ENCODE data around the gene CMSS1.

CMSS1 gene

DNA sequence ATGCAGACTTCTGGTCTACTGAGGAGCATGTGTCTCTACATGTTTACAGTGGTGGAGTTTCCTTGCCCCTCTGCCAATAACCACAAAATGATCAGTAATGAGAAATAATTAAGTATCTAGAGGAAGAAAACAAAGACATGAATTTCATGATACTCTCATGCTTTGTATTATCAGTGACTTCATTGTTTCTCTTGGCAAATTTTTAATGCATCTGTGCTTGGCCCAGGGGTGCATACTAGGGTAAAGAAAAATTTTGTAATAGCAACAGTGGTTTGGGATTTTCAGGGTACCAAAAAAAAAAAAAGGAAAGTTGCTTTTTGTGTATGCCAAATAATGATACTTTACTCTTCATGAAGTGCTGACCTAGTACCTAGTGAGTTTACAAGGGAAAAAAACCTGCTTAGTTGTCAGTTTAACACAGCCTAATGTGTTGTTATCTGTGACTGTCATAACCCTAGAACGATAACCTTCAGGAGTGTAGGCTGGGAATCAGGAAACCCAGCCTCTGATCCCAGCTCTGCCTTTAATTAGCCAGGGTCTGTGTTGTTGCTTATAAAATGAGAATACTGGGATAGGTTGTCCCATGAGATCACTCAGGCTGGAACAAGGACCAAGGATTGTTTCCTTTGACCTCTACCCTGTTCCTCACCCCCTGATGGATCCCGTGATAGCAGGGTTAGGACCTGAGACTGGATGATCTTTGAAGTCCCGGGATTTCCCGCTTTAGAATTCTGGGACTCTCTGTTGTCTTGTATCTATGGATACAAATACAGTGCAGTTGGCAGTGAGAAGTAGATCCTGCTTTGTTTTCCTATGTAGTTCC is 117.5 kb downstream of the CMSS1 start:
- DNase-seq (ENCODE audit: low spot score) = no peak

DNA sequence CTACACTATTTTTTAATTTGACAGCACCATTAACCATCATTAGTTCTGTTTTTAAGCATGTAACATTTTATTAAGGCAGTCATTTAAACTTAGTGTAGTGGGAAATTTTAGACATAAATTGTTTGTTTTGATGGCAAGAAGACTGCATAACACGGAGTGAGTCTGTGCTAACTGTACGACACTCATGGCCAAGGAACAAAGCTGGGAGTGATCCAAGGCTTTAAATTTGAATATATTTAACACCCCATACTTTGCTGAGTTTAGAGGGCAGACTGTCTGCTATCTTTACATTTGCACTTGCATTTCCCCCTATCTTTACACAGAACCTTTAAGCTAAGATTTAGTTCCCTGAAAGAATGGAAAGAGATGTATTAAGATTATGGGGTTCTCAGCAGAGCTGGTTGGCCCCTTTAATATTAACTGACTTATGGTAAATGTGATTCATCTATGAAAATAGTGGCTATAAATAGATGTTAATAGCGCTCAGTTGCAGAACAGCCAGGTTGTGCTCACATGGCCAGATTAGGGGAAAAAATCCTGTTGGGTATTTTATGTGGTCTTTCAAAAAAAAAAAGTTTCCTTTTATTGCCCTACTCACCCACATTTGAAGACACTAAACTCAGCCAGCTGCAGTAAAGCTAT is 120.7 kb downstream of the CMSS1 start:
- no peak for DNase-seq (ENCODE audit: low spot score)

DNA sequence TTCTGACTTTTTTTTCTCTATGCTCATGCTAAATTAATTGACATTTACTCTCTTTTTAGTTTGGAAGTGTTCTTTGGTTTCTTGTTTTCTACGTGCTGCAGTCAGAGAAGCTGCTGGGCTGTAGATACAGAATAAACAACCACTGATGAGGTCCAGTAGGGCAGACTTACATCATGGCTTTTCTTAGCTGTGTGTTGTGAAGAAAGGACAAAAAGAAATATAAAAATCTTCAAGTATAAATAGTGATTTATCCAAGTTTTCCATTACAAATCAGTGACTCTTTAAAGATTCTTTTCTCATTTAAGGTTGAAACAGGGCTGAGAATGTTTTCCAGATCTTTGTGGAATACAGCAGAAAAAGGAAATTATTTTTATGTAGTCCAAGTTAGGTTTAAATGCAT is 122.2 kb downstream of the CMSS1 start:
- no peak for DNase-seq (ENCODE audit: low spot score)

DNA sequence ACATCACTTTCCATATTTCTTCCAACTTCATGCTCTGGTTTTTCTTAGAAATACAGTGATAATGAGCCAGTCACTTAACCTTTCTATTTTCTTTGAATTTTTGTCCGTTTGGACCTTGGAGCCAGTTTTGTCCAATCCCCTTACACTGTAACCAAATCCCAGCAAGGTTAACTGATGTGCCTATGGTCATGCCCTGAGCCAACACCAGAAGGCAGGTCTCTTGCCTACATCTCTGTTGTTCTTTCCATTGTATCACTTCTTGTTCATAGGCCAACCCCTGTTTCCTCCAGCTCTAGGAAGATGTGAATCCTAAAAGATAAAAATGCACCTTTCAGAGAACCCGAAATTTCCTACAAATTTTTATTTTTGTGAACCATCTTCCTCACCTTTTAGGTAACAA is 122.7 kb downstream of the CMSS1 start:
- DNase-seq (ENCODE audit: low spot score) = no peak

DNA sequence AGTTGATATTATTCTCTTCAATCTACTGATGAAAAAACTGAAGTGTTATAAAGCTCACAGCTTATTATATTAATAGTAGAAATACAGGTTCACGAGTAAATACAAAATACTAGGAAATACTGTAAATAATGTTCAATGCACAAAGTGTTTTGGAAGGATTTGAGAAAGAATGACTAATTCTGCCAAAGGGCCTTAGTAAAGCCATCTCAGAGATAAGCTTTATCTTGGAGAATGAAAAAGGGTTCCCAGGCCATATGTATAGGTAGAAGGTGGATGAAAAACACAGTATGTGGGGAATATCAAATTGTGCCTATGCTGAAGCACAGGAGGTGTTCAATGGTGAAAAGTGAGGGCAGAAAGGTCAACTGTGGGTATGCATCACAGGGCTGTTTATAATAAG is 123.5 kb downstream of the CMSS1 start:
- no peak for DNase-seq (ENCODE audit: low spot score)

DNA sequence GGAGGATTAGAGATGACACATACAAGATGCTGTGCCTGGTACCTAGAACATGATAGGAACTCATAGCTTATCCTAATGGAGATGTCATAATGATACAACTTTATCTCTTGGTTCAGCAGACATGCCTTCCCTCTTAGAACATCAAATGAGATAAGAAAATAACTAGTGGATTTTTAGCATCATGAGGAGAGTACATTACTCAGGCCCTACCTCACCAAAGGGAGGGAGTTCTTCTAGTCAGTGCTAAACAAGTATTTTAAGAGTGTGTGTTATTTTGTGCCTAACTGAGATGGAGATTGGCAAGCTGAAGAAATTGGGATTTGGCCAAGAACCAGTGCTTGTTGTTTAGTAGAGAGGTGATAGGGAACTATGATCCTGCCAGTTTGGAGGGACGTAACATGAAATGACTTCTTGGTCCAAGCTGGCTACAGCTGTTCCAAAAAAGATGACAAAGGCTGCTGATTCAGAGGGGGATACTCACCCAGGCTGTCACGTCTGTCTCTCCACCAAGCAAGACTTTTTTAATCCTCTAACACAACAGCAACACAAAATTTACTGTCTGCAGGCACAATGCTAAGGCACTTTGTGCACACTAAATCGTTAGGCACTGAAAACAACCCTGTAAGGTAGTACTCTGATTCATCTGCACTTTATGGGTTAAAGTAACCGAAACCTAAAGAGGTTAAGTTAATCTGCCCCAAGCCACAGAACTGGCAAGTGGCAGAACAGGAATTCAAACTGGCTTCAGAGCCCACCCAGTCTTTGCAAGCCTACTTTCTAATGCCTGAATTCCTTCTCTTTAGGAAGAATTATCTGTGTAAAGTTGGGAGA is 126.5 kb downstream of the CMSS1 start:
- DNase-seq (ENCODE audit: low spot score) = no peak

DNA sequence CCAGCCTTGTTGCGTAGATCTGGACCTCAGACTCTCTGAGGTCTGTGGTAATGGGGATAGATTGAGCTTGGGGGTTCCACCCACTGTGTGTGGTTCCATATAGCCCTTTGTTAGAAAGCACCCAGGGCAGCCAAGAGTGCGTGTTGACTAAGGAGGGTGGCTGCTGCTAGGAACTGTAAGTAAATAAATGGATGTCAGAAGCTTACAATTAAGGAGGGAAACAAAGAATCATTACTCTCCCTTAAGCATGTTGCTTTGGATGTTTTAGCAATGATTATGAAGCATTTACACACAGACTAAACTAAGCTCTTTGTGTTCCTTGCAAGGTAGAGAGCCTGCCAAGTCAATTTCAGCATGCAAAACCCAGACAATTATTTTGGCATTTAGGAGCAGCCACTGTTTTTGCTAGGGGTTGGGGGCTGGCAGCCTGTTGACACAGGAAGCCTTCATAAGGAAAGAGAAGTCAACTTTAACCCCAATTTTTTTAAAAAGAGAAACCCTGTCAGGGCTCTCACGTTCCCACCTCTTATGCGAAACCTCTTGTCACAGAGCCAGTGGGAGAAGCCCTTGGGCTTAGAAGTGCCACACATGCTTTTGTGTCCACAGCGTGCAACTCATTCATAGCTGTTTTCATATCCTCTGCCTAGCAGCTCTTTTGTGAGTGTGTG is 127.8 kb downstream of the CMSS1 start:
- no peak for DNase-seq (ENCODE audit: low spot score)

DNA sequence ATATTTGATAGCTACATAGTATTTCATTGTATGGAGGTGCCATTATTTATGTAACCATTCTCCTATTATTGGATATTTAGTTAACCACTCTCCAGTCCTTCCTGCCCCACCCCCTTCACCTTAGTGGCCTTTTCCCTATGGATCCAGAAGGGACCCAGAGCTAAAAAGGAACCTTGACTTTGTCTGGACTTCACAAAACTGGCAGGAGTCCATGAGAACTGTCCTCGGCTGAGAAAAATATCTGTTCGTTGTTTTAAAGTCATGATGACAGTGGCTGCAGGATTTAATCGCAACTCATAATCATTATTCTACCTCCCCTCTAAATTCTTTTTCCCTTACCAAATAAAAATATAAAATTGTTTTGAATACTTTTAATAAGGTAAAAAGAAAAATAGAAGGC is 129.7 kb downstream of the CMSS1 start:
- no peak for DNase-seq (ENCODE audit: low spot score)

DNA sequence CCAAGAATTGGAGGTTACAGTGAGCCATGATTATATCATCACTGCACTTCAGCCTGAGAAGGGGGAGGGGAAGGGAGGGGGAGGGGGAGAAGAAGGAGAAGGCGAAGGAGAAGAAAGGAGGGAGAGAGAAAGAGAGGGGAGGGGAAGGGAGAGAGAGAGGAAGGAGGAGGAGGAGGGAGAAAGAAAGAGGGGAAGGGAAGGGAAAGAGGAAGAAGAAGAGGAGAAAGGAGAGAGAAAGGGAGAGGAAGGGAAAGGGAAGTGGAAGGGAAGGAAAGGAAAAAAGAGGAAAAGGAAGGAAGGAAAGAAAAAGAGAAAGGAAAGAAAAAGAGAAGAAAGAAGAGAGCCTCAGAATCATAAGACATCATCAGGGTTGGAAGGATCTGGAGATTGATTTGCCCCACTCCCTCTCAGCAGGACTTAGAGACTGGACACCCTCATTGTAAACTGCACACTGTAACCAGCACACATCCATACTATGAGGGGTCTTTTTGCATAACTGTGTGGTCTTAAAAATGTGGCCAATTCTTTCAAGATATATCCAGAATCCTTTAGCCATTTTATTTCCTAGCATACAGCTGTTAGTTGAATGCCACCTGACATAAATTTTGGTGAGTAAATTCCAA is 130.9 kb downstream of the CMSS1 start:
- no peak for DNase-seq (ENCODE audit: low spot score)

DNA sequence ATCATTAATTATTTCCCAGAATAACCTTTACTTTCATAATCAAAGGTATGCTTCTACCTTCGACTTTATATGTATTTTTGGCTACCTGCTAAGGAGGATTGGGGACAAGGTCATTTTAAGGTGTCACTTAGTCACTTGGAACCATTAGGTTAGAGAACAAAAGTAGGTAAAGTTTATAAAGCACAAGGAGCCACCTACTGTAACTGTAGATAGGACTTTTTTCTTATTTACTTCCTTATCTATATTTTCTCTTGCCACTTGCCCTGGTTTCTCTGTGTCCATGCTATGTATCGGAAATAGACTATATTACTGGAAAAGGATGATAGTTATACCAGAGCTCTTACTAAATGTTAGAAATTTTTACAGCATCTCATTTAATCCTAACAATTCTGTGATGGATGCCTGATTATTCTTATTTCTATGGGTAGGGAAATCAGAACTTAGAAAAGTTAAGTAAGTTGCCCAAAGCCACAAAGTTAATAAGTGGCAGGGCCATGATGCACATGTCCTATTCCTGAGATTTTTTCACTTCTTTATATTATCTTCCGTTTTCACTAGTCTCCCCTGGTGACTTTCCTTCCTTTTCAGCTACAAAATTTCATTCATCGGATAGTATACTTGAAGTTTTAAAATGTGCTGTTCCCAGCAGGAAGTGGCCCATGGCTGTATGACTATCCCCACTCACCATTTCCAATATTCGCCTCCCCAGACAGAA is 132.5 kb downstream of the CMSS1 start:
- DNase-seq (ENCODE audit: low spot score) = no peak

DNA sequence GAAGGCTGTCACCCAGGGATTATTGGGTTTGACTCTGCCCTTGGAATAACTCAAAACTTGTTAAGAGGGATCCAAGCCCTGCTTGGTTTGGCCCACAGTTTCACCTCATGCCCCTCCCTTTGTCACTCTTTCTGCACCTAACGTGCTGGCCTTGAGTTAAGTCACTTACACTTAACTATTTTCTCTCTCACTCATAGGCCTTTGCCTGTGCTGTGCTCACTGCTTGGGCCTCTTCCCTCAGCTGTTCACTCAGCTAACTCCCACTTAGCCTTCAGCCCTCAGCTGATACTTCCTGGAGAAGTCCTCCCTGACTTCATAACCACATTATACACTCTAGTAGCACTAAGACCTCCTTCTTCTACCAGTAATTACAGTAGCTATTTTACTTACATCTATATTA is 133.3 kb downstream of the CMSS1 start:
- DNase-seq (ENCODE audit: low spot score) = no peak

DNA sequence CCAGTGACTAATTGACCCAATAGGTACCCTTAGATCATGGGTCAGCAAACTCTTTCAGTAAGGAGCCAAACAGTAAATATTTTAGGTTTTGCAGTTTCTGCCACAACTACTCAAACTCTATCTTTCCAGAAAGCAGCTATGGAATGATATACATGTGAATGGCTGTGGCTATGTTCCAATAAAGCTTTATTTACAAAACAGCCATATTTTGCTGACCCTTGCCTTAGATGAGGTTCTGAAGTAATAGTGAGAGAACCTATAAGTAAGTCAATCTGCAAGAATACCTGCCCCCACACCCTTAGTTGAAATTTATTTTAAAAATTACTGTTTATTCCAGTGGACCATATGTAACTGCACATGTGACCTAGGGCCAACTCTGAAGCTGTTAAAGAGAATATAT is 134.0 kb downstream of the CMSS1 start:
- DNase-seq (ENCODE audit: low spot score) = no peak

DNA sequence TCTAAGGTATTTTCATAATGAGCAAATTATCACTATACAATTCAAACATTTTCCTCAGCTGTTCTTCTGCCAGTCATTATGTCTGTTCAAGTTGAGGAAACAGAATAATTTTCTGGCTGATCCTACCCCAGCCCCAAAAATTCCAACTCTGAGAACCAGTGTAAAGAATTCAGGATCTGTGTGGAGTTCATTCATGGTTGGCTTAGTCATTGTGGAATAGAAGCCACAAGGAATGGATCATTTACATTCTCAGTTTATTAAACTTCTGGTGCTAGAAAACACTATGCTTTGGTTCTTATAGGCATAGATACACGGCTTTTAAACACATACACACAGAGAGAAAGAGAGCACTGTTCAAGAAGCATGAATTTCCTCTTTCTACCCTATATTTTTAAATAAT is 134.6 kb downstream of the CMSS1 start:
- DNase-seq (ENCODE audit: low spot score) = peak; percentile 32

DNA sequence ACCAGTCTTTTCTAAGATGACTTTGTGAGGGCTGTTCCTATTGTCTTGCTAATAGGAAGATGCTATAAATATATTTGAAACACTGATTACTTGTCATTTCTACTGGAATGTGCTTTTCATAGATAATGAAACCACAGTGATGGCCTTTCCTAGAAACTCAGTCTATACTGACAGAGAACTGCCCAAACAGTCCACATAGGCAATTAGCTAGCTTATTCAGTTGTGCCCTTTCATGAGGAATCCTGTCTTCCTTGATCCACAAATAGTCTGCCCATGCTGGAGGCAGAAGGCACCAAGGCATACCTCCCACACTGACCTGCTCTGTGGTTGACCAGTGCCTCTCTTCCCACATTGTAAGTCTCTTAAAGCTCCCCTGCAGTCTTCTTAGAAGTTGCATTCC is 135.9 kb downstream of the CMSS1 start:
- no peak for DNase-seq (ENCODE audit: low spot score)

DNA sequence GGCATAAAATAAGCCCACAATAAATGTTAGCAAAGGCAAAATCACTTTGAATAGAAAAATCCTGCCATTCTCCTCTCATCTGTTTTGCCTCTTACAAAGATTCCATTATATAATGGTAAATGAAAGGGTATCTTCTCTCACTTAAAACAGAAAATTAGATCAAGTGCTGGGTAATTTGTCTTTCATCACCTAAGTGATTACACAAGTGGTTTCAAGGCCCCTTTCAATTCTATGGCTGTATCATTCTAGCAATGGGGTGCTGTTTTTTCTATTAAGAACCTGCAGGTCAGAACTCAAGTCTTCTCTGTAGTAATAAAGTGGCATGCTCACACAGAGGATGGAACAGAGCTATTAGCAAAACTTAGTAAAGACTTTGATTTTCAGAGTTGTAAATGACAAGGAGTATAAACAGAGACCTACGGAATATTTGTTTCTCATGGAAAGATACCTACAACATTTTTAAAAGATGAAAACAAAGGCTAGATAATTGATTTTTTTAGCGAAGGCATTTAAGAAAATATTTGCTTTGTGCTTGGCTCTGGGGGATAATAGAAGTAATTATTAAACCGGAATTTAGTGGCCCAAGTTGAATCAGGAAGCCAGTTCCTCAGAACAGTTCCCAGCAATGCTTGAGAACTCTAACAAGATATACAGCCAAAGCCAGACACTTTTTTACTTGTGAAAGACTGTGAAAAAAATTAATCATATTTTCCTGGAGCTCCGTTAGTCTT is 137.4 kb downstream of the CMSS1 start:
- DNase-seq (ENCODE audit: low spot score) = no peak

DNA sequence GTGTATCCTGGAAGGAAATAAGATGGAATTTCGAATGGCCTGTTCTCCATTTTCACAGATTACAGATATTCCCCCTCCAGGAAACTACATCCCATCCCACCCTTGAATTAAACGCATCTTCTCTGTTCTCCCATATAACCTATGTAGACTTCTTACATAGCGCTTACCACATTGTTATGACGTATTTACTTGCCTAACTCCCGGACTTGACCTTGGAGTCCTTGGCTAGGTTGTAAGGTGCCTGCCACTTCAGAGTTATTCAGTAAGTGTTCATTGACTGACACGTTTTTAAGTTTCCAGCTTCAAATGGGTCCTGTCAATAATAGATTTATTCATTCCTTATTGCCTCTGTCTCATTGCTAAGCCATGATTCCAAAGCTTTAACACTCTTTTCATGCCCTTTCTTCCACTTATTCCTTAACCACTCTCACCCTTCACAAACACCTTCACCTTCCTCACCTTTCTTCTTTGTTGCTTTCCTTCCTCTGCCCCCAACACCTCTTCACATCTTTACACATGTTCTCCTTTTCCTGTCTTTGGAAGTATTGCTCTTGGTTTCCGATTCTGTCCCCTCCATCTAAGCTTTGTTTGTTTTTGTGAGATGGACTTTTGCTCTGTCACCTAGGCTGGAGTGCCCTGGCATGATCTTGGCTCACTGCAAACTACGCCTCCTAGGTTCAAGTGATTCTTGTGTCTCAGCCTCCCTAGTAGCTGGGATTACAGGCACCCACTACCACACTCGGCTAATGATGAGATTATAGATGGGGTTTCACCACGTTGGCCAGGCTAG is 138.3 kb downstream of the CMSS1 start:
- DNase-seq (ENCODE audit: low spot score) = no peak

DNA sequence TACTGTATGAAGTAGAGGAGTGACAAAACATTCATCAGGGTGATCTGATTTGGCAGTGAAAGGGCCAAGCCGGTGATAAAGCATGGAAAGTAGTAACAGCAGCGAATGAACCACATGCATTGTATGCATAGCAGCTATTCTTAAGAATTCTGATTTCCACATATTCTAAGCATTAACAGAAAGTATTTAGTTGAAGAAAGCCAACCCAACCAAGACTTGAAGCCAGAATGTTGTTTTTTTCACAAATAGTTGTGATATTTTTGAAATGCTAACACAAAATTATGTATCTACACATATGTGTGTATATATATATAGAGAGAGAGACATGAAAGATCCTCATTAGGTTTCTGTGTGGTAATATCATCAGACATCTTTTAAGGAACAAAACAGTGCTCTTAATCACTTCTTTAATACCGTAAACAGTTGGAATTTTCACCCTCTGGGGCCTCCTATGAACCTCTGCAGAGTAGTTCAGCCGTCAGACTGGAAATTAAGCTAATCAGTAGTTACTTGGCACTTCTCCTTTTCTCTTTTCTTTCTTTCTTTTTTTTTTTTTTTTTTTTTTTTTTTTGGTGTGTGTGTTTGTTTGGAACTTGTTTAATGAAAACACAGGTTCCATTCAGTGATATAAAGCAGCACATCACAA is 139.6 kb downstream of the CMSS1 start:
- no peak for DNase-seq (ENCODE audit: low spot score)

DNA sequence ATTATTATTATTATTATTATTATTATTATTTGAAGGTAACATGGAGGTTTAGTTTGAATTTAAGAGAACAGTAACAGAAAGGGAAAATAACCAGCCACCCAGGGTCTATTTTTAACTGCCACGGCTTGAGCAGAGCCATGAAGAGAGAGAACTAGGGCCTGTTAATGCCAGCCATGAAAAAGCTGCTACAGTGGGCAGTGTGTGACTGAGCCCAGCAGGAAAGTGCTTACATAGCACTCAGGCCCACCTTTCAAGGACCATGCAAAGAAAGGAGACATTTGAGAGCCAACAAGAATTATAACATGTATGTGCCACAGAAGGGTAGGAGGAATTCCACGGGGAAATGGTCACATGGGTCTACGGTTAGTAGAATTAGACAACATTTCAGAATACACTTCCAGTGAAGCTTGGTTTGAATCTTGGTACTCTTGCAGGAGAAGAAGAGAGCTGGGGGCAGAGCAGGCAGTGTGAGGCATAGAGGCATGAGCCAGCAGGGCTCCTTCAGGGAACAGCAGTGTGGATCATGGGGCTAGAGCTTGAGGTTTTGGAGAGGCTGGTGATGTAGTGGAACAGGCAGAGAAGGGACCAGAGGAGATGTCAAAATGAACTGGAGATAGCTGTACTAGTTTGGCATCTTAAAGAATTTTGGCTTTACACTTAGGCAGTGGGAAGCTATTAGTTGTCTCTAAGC is 140.7 kb downstream of the CMSS1 start:
- no peak for DNase-seq (ENCODE audit: low spot score)
